NCI-H187 treated with DMSO at 0.1 percent for 48 hours (cell line): Measurements from ENCODE around the gene KCNG1.
"Not testable (repeated sequence)": the region's sequence is repeated elsewhere in the genome, so short reads cannot be mapped to it uniquely, and the experiment has no call there.

Experiments used
- DNase-seq: peaks from one replicate; lab custom pipeline; 2025; lab: John Stamatoyannopoulos, UW

Gene KCNG1

GRCh38 chr20:50981714-50982048 lies 41.2 kb downstream of the KCNG1 start:
- no peak for DNase-seq

DNA sequence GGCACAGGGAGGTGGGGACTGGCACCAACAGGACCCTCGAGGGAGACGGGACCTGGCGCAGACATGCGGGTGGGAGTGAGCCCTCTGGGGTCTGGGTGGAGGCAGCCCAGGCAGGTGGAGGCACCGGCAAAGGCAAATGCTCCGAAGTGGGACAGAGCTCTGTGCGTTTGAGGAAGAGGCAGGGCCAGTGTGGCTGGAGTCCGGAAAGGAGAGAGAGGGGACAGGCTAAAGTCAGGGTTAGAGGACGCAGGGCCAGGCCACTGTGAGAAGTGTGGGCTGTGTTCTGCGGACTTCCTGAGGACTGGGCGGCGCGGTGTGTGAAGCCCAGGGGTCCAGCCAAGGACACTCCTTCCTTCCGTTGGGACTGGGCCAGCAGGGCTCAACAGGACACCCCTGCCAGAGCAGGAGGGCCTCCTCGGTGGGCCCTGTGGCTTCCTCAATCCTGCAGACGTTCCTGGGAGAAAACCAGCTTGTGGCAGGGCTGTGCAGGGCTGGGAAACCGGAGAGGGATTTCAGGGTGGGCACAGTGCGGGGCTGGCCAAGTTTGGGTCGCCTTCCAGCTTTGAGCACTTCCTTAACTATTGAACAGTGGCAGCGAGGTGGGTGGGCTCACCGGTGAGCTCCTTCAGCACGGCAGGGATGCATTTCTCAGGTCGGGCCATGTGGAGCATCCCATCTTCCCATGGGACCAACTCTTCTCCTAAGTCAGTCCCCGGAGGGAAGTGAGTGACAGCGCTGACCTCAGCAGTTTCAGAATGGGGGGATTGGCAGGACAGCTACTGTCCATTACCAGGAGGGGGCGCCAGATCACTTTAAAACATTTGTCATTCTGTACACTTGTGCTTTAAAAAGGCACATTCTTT lies 41.8 kb downstream of the KCNG1 start:
- DNase-seq: no peak

GRCh38 chr20:50980071-50980681 lies 42.7 kb downstream of the KCNG1 start:
- DNase-seq: no peak

DNA sequence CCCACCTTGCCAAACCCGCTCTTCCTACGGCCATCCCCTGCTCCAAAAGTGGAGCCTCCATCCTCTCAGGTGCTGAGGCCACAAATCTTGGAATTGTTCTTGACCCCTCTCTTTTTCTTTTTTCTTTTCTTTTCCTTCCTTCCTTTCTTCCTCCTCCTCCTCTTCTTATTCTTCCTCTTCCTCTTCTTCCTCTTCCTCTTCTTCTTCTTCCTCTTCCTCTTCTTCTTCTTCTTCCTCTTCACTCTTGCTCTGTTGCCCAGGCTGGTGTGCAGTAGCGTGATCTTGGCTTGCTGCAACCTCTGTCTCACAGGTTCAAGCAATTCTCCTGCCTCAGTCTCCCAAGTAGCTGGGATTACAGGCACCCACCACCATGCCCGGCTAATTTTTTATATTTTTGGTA lies 44.4 kb downstream of the KCNG1 start:
- not testable (repeated sequence) for DNase-seq

- no peak for DNase-seq
These were observed 45.6 kb downstream of the KCNG1 start for GRCh38 chr20:50977066-50978021.

DNA sequence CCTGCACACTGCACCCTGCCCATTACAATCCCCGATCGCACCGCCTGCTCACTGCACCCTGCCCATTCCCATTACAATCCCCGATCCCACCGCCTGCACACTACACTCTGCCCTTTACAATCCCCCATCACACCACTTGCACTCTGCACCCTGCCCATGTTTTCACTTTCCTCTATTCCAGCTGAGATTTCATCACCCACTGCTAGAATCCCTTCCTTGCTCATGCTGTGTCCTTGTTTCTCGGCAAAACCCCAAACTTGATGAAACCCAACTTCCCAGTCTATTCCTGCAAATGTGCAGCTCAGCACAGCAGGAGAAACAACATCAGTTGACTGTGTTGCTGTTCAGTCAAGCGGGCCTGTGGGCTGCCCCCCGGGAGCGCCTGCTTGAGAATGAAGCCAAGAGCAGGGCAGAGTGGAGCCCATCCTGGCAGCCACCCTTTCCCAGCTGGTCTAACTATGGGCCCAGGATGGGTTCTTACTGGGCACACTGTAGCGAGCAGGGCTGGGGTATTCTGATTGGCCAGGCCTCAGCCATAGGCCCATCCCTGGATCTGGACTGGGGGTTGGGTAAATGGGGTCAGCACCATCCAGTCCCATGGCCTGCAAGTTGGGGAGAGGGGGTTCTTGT lies 47.1 kb downstream of the KCNG1 start:
- no peak for DNase-seq

DNA sequence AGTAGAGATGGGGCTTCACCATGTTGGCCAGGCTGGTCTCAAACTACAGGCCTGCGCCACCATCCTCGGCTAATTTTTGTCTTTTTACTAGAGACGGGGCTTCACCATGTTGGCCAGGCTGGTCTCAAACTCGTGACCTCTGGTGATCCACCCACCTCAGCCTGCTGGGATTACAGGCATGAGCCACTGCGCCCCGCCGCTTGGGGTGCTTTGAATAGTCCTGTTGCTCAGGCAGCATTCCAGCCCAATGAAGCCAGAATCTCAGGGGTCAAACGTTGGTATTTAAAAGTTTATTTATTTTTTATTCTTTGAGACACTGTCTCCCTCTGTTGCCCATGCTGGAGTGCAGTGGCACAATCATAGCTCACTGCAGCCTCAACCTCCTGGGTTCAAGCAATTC lies 53.0 kb downstream of the KCNG1 start:
- no peak for DNase-seq

DNA sequence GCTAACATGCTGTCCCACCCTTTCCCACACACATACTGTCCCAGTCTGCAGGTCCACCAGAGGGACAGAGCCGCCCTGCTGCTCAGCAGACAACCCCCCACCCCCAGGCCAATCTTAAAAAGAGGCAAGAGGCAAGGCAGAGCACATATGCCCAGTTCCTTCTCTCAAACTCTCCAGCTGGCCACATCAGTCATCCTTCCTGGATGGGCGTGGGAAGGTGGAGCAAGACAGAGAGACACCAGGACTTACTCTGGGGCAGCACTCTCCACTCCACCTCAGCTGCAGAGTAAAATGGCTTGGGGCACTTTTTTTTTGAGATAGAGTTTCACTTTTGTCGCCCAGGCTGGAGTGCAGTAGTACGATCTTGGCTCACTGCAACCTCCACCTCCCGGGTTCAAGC lies 53.5 kb downstream of the KCNG1 start:
- no peak for DNase-seq

GRCh38 chr20:50968289-50968688 lies 54.6 kb downstream of the KCNG1 start:
- no peak for DNase-seq

DNA sequence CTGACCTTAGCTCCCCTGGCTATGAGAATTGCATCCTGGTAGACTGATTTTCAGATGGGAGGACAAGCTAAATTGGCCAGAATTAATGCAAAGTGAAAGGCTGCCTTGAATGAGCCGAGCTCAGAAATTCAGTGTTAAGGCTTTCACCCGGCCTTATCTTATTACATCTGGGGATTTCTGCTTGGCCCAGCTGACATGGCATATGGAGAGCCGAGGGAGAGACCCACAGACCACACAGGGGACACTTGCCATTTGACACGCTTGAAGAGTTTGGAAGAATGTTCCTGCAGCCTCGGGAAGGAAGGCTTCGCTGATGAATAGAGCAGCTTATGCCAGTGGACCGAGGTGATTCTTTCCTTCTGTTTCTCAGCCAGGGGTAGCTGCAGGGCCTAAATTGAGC lies 55.3 kb downstream of the KCNG1 start:
- no peak for DNase-seq

DNA sequence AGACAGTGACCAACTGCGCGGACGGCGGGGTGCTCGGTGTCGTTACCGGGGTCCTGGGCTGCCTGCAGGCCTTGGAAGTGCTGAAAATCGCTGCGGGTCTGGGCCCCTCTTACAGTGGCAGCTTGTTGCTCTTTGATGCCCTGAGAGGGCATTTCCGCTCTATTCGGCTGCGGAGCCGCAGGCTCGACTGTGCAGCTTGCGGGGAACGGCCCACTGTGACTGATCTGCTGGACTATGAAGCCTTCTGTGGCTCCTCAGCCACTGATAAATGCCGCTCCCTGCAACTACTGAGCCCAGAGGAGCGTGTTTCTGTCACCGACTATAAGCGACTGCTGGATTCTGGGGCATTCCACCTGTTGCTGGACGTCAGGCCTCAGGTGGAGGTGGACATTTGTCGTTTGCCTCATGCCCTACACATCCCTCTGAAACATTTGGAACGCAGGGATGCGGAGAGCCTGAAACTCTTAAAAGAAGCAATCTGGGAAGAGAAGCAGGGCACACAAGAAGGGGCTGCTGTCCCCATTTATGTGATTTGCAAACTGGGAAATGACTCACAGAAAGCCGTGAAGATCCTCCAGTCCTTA lies 63.3 kb downstream of the KCNG1 start:
- DNase-seq: no peak

GRCh38 chr20:50958615-50959542 lies 64.0 kb downstream of the KCNG1 start, which contains the start of gene MOCS3:
Gene MOCS3, plus strand, starts transcription at chr20:50958818. Its CDS starts 25 bp downstream, at chr20:50958843.
- peak; percentile 54 for DNase-seq

- DNase-seq: no peak
These were observed 64.9 kb downstream of the KCNG1 start, which contains the start of gene DPM1 for GRCh38 chr20:50957798-50958614. Gene DPM1, minus strand, starts transcription at chr20:50958532. Its CDS starts 9 bp downstream, at chr20:50958523.

DNA sequence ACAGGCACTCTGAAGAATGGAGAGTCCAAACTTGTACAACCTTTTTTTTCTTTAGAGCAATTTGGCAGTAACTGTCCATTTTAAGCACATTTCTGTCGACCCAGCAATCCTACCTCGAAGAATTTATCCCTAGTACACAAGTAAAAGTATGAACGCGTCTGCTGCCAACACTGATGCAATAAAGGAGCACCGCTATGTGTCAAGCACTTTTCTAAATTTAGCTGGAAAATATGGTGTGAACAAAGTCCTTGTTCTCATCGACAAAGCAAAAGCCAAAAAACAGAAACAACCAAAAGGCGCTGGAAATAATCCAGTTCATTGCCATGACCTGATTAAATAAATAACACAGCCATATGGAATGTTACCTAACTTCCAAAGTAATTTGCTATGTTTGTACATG lies 65.6 kb downstream of the KCNG1 start:
- DNase-seq: no peak

DNA sequence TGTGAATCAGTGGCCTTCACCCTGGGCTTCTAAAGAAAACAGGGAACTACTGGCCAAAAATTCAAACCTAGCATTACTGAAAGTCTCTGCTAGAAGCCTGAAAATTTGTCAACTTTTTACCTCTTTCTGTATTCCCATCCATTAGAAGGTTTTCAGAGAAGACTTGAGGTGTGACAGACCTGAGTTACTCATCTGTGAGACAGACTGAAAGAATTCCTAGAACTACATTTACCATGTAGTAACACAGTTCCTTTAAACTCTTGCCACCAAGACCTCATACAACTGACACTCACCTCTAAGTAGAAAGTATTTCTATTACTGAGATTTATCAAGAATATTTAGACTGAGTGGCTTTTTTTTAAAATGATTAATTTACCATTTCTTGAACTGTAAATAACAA lies 69.1 kb downstream of the KCNG1 start:
- no peak for DNase-seq
